ENCODE data around the gene MEX3D. TPM values are rescaled to one million over a fixed set of nuclear protein-coding genes. Genes with fewer than 3 reads are reported as not detected.
"Not testable (repeated sequence)": the region's sequence is repeated elsewhere in the genome, so short reads cannot be mapped to it uniquely, and the experiment has no call there.

The MEX3D gene
- total and polyA plus RNA-seq, 4 donors: 0.92 to 9.1 (median 5.2) TPM

DNA sequence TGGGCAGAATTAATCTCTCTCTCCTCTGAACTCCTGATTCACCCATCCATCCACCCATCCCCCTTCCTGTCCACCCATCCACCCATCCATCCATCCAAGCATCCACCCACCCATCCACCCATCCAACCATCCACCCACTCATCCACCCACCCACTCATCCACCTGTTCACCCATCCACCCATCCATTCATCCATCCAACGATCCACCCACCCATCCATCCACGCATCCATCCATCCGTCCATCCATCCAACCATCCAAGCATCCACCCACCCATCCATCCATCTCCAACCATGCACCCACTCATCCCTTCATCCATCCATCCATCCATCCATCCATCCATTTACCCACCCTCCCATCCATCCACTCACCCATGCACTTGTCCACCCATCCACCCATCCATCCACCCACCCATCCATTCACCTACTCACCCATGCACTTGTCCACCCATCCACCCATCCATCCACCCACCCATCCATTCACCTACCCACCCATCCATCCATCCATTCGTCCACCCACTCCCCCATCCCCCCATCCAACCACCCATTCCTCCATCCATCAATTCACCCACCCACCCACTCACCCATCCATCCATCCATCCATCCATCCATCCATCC is 18.7 kb downstream of the MEX3D start:
- no peak for DNase-seq (ENCODE audit: low spot score)
- WGBS: 79% methylated on average over 4 of the region's 4 CpGs
- H3K27me3 ChIP-seq (ENCODE audit: control insufficient read depth in 4 of 4, insufficient read depth in 4 of 4, low read length in 3 of 4): no peaks in the 10 kb centered on the region

DNA sequence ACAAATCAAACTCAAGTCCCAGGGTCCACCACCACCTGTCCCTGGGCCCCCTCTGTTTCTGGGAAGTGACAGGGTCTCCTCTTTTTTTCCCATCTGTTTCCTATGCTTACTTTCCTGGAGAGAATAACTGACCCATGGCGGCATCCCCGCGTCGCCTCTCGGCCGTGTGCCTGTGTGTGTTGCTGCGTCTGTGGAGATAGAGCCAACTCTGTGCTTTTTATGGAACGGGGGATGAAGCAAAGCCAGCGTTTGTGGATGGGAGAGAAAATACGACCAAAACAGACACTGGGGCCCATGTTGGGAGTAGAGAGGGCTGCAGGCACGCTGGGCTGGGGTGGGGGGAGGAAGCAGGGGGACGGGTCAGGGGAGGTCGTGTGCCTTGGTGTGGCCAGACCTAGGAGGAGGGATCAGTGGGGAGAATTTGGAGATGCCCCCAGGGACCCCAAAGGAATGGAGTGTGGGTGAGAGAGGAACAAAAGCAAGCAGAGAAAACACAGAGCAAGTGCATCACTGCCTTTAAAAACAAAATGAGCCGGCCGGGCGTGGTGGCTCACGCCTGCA is 27.7 kb downstream of the MEX3D start:
- H3K9me3 ChIP-seq (ENCODE audit: control insufficient read depth in 4 of 4, low read length in 3 of 4): no peaks in the 10 kb centered on the region
- H3K4me3 ChIP-seq (ENCODE audit: low read depth in 1 of 3, low read length in 3 of 3): no peak overlapping the region
- no peaks in the 10 kb centered on the region for H3K27me3 ChIP-seq (ENCODE audit: control insufficient read depth in 4 of 4, insufficient read depth in 4 of 4, low read length in 3 of 4)
- H3K4me1 ChIP-seq (ENCODE audit: control insufficient read depth in 4 of 4, insufficient read depth in 4 of 4, low read length in 3 of 4): no peaks in the 10 kb centered on the region
- no peaks in the 10 kb centered on the region for H3K36me3 ChIP-seq (ENCODE audit: control insufficient read depth in 4 of 4, insufficient read depth in 3 of 4, low read depth in 1 of 4, low read length in 3 of 4)
- TF ChIP-seq SP1 (IDR thresholded peaks at IDR 0.05) (no peak), FOXA1 (IDR thresholded peaks at IDR 0.05) (no peak), EGR1 (IDR thresholded peaks at IDR 0.05; ENCODE audit: low read depth in 2 of 2) (no peak), YY1 (IDR thresholded peaks at IDR 0.05) (no peak), NR2F2 (IDR thresholded peaks at IDR 0.05) (no peak), GABPA (IDR thresholded peaks at IDR 0.05 in 1 of 2, conservative IDR thresholded peaks at IDR 0.05 in 1 of 2) (no peak), HNF4G (IDR thresholded peaks at IDR 0.05) (no peak), RXRA (IDR thresholded peaks at IDR 0.05) (no peak), FOXA2 (IDR thresholded peaks at IDR 0.05) (no peak), TAF1 (conservative IDR thresholded peaks at IDR 0.05) (no peak), HNF4A (conservative IDR thresholded peaks at IDR 0.05) (no peak), RAD21 (IDR thresholded peaks at IDR 0.05) (no peak)
- TF ChIP-seq, protein P1, sequence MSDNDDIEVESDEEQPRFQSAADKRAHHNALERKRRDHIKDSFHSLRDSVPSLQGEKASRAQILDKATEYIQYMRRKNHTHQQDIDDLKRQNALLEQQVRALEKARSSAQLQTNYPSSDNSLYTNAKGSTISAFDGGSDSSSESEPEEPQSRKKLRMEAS (IDR thresholded peaks at IDR 0.05): no peak
- TF ChIP-seq, protein P2, sequence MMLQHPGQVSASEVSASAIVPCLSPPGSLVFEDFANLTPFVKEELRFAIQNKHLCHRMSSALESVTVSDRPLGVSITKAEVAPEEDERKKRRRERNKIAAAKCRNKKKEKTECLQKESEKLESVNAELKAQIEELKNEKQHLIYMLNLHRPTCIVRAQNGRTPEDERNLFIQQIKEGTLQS (IDR thresholded peaks at IDR 0.05): no peak
- TF ChIP-seq, protein P3, sequence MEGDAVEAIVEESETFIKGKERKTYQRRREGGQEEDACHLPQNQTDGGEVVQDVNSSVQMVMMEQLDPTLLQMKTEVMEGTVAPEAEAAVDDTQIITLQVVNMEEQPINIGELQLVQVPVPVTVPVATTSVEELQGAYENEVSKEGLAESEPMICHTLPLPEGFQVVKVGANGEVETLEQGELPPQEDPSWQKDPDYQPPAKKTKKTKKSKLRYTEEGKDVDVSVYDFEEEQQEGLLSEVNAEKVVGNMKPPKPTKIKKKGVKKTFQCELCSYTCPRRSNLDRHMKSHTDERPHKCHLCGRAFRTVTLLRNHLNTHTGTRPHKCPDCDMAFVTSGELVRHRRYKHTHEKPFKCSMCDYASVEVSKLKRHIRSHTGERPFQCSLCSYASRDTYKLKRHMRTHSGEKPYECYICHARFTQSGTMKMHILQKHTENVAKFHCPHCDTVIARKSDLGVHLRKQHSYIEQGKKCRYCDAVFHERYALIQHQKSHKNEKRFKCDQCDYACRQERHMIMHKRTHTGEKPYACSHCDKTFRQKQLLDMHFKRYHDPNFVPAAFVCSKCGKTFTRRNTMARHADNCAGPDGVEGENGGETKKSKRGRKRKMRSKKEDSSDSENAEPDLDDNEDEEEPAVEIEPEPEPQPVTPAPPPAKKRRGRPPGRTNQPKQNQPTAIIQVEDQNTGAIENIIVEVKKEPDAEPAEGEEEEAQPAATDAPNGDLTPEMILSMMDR (IDR thresholded peaks at IDR 0.05; ENCODE audit: low read depth, low read length, missing input control): no peak
- TF ChIP-seq, protein P4, sequence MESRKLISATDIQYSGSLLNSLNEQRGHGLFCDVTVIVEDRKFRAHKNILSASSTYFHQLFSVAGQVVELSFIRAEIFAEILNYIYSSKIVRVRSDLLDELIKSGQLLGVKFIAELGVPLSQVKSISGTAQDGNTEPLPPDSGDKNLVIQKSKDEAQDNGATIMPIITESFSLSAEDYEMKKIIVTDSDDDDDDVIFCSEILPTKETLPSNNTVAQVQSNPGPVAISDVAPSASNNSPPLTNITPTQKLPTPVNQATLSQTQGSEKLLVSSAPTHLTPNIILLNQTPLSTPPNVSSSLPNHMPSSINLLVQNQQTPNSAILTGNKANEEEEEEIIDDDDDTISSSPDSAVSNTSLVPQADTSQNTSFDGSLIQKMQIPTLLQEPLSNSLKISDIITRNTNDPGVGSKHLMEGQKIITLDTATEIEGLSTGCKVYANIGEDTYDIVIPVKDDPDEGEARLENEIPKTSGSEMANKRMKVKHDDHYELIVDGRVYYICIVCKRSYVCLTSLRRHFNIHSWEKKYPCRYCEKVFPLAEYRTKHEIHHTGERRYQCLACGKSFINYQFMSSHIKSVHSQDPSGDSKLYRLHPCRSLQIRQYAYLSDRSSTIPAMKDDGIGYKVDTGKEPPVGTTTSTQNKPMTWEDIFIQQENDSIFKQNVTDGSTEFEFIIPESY (IDR thresholded peaks at IDR 0.05): no peak
- TF ChIP-seq, protein P5, sequence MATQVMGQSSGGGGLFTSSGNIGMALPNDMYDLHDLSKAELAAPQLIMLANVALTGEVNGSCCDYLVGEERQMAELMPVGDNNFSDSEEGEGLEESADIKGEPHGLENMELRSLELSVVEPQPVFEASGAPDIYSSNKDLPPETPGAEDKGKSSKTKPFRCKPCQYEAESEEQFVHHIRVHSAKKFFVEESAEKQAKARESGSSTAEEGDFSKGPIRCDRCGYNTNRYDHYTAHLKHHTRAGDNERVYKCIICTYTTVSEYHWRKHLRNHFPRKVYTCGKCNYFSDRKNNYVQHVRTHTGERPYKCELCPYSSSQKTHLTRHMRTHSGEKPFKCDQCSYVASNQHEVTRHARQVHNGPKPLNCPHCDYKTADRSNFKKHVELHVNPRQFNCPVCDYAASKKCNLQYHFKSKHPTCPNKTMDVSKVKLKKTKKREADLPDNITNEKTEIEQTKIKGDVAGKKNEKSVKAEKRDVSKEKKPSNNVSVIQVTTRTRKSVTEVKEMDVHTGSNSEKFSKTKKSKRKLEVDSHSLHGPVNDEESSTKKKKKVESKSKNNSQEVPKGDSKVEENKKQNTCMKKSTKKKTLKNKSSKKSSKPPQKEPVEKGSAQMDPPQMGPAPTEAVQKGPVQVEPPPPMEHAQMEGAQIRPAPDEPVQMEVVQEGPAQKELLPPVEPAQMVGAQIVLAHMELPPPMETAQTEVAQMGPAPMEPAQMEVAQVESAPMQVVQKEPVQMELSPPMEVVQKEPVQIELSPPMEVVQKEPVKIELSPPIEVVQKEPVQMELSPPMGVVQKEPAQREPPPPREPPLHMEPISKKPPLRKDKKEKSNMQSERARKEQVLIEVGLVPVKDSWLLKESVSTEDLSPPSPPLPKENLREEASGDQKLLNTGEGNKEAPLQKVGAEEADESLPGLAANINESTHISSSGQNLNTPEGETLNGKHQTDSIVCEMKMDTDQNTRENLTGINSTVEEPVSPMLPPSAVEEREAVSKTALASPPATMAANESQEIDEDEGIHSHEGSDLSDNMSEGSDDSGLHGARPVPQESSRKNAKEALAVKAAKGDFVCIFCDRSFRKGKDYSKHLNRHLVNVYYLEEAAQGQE (IDR thresholded peaks at IDR 0.05): no peak
- H3K9ac ChIP-seq (ENCODE audit: low read depth in 1 of 2, low read length in 2 of 2): no peak overlapping the region
- H3K27ac ChIP-seq (ENCODE audit: low read depth in 1 of 2, low read length in 2 of 2): no peak overlapping the region
- DNase-seq (ENCODE audit: low spot score): no peak
- WGBS: 43% methylated on average over 17 of the region's 17 CpGs

More for the DNA sequence above, 18.7 kb downstream of the MEX3D start:
- no peaks in the 10 kb centered on the region for H3K4me1 ChIP-seq (ENCODE audit: control insufficient read depth in 4 of 4, insufficient read depth in 4 of 4, low read length in 3 of 4)
- no peak overlapping the region for H3K9ac ChIP-seq (ENCODE audit: low read depth in 1 of 2, low read length in 2 of 2)
- H3K27ac ChIP-seq (ENCODE audit: low read depth in 1 of 2, low read length in 2 of 2): no peak overlapping the region
- H3K36me3 ChIP-seq (ENCODE audit: control insufficient read depth in 4 of 4, insufficient read depth in 3 of 4, low read depth in 1 of 4, low read length in 3 of 4): no peaks in the 10 kb centered on the region
- no peak for TF ChIP-seq JUND (IDR thresholded peaks at IDR 0.05)
- TF ChIP-seq, protein P1 (IDR thresholded peaks at IDR 0.05): no peak
- TF ChIP-seq FOXA2 (IDR thresholded peaks at IDR 0.05): no peak
- no peak for TF ChIP-seq RAD21 (IDR thresholded peaks at IDR 0.05)
- no peak for TF ChIP-seq HNF4A (conservative IDR thresholded peaks at IDR 0.05)
- TF ChIP-seq SP1 (IDR thresholded peaks at IDR 0.05): no peak
- no peak for TF ChIP-seq NR2F2 (IDR thresholded peaks at IDR 0.05)
- TF ChIP-seq, protein P4 (IDR thresholded peaks at IDR 0.05): no peak
- H3K9me3 ChIP-seq (ENCODE audit: control insufficient read depth in 4 of 4, low read length in 3 of 4): no peaks in the 10 kb centered on the region
- no peak overlapping the region for H3K4me3 ChIP-seq (ENCODE audit: low read depth in 1 of 3, low read length in 3 of 3)

DNA sequence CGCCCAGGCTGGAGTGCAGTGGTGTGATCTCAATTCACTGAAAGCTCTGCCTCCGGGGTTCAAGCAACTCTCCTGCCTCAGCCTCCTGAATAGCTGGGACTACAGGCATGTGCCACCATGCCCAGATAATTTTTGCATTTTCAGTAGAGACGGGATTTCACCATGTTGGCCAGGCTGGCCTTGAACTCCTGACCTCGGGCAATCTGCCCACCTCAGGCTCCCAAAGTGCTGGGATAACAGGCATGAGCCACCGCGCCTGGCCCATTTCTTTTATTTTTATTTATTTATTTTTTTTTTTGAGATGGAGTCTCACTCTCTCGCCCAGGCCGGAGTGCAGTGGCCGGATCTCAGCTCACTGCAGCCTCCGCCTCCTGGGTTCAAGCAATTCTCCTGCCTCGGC is 28.4 kb downstream of the MEX3D start:
- not testable (repeated sequence) for H3K27me3 ChIP-seq (ENCODE audit: control insufficient read depth in 4 of 4, insufficient read depth in 4 of 4, low read length in 3 of 4); H3K36me3 ChIP-seq (ENCODE audit: control insufficient read depth in 4 of 4, insufficient read depth in 3 of 4, low read depth in 1 of 4, low read length in 3 of 4)

More for the DNA sequence above, 28.4 kb downstream of the MEX3D start:
- not testable (repeated sequence) for H3K9ac ChIP-seq (ENCODE audit: low read depth in 1 of 2, low read length in 2 of 2); H3K4me1 ChIP-seq (ENCODE audit: control insufficient read depth in 4 of 4, insufficient read depth in 4 of 4, low read length in 3 of 4); DNase-seq (ENCODE audit: low spot score); H3K4me3 ChIP-seq (ENCODE audit: low read depth in 1 of 3, low read length in 3 of 3); H3K9me3 ChIP-seq (ENCODE audit: control insufficient read depth in 4 of 4, low read length in 3 of 4); H3K27ac ChIP-seq (ENCODE audit: low read depth in 1 of 2, low read length in 2 of 2)
- WGBS: 74% methylated on average over 11 of the region's 11 CpGs
